Measurements from ENCODE around the gene RNU6-1.

Gene RNU6-1

DNA sequence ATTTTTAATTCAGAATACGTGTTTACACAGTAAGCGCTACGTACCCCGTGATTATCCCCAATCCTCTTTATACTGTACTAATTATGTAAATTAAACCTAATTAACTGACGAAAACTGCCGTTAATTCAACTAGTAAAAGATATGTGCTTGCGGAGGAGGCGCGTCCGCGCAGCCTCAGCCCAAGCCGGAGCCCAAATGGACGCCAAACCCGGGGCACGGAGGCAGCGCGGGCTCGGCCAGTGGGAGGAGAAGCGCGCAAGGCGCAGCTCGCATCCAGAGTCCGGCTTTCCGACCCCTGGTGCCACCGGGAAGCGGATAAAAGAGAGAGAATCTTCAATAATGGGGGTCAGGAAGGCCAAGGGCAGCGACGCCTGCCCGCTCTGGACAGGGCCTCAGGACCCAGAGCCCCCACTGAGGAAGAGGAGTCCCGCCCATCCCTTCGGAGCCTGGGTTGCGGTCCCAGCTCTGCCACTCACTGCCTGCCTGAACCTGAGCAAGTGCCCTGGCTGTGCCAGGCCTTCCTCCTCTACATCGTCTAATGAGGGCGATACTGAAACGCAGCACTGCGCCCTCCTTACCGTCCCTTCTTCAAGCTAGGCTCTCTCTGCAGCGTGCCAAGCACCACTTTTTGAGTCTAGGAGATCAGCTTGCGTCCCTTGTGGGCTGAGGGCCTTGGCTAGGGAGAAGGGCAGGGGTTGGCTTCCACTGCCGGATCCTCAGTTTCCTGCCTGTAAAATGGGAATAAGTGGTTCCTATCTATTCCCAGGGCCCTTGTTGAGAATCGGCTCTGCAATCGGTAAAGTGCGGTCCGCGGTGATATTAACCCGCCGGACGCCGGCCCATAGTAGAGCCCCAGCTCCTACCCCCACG, 19.5 kb downstream of the RNU6-1 start:
- DNase-seq = no peak

DNA sequence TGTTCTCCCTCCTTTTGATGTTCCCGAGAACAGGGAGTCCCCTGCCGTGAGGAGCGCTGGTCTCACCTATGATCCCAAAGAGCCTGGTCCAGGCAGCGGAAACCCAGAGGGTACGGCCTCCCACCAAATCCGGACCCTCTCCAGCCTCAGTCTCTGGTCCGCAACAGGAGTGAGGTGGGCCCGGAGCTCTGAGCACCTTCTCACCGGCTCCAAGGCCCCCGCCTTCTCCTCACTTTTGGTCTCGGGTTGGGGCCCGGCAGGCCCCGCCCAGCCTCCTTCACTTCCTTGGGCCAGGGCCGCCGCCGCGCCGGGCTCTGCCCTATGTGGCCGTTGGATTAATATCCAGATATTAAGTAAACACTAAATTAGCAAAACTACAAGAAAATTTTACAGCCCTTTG, 20.2 kb downstream of the RNU6-1 start:
- no peak for DNase-seq

DNA sequence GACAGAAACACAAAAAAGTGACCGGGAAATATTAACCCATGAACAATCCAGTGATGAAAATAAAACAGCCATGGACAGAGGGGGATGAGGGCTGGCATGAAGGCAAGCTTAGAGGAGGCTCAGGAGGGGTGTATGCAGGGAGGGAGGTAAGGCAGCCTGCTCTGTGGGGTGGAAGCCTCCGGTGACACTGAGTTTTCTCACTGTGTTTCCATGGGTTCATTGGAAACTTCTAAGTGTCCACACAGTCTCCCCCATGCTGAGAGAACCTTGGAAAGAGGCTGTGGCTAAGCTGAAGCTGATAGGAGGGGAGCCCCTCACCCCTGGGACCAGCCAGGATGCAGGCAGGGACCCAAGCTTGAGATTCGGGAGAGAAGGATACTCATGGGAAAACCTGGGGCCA, 21.4 kb downstream of the RNU6-1 start:
- DNase-seq = no peak

DNA sequence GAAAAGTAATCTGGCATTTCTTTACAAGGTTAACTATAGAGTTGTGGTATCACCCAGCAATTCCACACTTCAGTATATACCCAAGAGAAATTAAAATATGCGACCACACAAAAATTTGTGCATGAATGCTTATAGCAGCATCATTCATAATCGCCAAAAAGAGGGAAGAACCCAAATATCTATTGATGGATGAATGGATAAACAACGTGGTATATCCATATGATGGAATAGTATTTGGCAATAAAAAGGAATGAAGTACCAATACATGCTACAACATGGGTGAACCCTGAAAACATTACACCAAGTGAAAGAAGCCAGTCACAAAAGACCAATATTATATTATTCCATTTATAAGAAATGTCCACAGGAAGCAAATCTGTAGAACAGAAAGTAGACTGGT, 23.2 kb downstream of the RNU6-1 start:
- DNase-seq = no peak

DNA sequence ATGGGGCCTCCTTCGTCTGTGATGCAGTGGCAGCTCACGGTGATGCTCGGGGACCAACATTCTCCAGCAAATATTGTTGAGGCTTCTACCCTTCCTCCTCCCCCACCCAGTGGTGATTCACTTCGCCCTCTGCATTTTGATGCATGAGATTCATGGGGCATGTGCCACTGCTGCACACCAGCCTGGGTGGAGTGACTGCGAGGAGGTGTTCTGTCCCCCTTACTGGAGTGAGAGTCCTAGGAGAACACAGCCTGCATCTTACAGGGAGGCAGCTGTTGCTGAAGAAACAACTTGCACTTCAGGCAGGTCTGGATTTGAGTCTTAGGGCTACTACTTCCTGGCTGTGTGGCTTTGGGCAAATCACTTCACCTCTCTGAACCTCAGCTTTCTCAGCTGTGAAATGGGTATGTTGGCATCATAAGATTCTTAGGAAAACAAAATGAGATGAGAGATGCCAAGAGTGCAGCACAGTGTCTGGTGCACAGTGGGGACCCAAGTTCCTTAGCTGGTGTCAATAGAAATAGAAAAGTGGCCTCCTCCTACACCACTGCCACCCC, 24.7 kb downstream of the RNU6-1 start:
- no peak for DNase-seq

DNA sequence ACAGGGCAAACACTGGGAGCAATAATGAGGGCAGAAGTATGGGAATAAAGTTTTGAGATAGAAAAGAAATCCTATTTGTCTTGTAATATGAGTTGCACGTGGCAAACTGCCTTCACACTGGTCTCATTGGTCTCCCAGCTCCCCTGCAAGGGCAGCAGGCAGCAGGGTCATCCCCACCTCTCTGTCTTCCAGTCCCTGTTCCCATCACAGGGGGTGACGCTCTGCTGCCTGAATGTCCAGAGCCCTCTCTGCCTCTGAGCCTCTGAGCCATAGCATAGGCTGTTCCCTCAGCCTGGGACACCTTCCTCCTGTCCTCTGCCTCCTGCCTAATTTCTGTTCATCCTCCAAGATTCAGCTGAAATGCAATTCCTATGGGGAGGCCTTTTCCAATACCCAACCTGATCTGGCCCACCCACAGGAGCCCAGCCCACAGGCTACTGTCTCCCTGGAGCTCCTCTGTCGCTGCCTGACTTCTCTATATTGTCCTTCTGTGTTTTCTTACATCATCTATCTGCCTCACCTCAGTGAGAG, 26.7 kb downstream of the RNU6-1 start:
- DNase-seq = no peak

DNA sequence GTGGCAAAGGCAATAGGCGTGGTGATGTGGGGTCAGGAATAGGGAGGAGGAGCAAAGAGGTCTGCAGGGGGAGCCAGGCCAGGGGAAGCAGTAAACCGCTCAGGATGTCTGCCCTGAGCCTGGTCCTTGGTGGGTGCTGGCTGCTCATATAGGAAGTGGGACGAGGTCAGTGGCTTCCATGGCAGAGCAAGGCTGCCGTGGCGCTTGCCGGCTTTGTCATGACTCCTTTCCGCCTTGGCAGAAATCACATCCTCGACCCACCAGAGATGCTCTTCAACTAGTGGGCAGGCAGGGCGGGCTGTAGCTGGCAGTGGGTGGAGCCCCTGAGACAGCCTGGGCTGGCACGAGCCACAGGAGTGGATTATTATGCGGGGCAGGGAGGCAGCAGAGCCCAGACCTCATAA, 27.6 kb downstream of the RNU6-1 start:
- DNase-seq = no peak

DNA sequence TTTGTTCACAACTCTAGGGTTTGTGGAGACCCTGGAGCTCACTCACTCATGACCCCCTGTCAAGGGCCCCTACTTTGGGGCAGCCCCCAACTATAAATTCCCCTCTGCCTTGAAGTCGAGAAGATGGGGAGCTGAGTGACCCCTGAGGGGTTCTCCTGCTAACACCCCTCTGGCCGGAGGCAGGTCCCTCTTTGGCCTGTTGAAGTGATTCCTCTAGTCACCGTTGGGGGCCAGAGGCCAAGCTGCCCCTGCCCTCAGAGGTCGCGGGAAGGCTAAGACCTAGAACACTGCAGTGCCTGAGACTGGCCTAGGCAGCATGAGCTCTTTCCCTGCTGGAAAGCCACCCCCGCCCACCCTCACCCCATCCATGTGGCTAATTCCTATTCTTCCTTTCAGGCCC, 30.0 kb downstream of the RNU6-1 start:
- no peak for DNase-seq

DNA sequence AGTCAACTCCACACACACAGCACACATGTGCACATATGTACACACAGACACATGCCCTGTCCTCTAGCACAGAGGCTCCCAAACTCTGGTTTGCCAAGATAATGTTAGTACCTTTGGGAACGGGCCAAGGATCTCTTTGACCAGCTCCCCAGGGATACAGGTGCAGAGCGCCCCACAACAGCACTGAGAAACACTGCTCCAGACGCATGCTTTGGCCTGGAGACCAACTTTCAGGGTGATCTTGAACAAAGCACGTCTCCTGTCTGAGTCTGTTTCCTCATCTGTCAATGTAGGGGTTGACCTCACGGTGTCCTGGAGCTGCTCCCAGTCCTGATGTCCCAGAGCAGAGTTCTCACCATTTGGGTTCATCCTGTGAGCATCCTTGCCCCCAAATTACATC, 30.4 kb downstream of the RNU6-1 start:
- DNase-seq = no peak

DNA sequence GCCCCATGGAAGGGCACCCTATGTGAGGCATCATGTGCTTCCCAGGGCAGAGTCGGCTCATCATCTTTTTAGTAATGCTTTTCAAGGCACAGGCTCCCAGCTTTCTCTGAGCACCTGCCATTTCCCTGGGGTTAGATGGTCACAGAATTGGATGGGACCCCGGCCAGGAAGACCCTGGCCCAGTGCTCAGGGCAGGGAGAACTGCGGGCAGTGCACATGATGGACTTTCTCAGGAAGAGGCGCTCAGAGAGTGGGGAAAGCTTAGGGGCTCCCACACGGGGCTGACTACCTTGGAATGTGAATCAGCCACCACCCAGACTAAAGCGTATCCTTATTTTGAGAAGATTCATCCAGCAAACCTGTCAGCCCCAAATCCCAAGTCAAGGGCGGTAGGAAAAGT, 31.0 kb downstream of the RNU6-1 start:
- DNase-seq = no peak

DNA sequence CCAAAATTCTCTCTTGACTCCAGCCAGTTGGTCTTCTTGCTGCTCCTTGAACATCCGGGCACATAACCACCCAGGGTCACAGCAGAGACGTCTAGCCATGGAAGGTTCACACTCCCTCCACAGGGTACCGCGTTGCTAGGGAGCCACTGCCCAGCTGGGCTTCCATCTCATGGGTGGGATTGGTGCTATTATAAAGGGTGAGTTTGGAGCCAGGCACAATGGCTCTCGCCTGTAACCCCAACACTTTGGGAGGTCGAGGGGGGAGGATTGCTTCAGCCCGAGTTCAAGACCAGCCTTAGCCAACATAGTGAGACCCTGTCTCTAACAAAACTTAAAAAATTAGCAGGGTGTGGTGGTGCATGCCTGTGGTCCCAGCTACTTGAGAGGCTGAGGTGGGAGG, 32.0 kb downstream of the RNU6-1 start:
- DNase-seq = no peak

DNA sequence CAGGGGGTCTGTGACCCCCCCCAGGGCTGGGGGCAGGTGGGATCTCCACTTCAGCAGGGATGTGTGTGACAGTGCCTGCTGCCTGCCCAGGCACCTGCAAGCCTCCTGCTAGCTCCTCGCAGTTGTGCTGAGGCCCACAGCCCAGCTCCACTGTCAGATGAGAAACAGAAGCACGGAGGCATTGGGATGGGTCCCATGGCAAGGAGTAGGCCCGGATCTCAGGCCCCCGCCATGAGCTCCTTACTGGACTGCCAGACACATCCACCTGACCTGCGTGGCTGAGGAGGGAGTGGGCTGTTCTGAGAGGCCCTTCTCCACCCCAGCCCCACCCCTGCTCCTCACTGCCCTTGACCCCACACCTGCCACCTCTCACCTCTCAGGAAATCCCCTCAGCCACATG, 32.7 kb downstream of the RNU6-1 start:
- DNase-seq = no peak

DNA sequence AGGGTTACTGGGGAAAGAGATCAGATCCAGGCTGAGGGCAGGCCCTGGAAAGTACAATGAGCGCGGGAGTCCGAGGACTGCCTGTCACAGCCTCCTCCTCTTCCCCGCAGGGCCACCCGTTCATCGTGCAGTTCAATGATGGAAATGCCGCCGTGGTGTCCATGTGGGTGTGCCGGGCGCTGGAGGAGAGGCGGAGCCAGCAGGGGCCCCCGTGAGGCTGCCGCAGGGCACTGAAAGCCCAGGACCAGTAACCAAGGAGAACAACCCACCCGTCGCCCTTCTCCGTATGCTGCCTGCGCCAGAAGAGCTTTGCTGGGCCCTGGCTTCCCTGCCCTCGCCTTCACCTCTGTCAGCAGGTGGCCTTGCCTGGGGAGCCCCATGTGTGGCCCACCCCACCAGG, 33.3 kb downstream of the RNU6-1 start:
- DNase-seq = no peak

DNA sequence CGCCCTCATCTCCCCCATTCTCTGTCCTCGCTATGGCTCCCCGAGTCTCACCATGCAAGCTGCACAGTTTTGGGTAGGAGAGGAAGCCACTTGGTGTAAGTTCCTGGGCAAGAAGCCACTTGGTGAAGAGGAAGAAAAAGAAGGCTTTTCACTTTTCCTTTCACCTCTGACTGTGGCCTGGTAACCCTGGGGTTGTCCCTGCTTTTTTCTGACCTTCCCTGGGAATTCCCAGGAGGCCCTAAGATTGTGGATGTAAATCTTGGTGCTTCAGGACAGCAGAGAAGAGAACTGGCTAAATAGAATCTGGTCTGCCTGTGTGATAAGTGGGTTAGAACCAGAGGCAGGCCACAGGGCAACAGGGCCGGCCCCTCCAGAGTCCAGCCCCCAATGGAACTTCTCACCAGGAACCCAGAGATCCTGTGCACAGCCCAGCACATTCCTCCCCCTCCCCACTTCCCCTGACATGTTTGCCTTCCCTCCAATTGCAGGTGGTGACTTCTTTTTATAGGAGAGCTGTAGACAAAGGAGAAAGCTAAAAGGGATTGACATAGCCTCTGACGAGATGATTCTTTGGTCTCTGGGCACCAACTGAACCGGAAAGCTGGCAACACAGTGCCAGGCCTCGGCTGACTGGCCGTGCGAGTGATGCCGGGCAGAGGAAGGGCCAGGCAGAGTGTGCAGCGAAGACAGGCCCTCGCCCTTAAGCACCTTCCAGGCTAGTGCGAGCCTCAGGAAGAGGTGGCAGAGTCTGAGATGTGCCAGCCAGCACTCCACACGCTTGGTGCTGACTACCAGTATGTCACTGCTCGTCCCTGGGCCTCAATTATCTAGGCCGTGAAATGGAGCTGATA, 34.0 kb downstream of the RNU6-1 start:
- DNase-seq = no peak

DNA sequence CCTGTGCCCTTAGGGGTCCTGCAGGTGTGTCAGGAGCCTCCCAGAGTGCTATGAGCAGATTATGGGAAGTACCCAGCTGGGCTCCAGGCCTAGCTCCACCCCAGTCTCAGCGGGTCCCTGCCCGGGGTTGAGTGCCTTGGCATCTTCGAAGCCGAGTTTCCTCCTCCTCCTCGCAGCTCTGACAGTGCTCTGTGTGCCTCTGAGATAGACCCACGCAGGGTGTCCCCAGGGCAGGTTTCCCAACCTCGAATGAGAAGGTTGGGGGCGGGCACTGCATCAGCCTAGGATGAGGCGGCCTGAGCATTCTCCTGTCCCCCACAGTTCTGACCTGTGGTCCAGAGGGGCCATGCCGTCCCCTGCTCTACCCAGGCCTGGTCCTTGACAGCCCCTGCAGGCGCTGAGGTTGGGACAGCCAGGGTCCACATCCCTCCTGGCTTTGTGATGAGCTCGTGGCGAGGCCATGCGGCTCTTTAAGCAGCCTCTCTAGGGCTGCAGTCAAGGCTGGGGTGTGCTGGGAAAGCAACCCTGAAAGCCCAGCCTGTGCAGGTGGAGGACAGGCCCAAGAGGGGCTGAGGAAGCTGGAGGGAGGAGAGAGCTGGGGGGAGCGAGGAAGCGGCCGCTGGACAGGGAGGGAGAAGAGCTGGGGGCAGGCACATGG, 34.7 kb downstream of the RNU6-1 start:
- no peak for DNase-seq

DNA sequence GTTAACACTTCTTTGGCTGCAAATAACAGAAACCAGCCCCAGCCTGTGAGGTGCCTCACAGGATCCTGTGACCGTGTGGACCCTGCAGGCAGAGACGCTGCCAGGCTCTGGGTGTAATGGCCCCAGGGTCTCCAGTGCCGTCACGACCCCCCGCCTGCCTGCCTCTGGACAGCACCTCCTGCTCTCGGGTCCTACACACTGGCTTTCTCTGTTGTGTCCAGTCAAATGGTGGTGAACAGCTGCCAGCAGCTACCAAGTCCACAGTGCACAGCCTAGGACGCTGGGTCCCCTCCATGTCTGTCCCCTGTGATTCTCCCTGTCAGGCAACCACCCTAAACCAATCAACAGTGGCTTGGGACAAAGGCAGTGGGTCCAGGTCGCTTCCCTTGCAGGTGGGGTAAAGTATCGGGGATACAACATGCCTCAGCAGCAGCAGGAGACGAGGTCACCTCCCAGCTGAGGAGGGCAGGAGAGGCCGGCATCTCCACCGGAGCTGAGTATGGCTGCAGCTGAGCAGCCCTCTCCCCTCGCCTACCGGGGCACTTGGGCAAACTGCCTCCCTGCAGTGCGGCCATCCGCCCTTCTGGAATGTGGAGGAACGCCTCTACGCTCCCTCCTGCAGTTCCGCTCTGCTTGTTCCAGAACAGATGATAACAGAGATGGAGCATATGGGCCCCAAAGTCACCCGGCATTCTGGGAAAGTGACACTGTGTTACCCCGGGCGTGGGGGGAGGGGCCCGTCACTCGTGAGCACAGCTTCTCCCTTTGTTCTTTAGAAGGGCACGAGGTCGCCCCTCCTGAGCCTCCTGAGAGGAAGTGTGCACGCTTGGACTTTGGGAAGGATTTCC, 35.6 kb downstream of the RNU6-1 start:
- DNase-seq = no peak

DNA sequence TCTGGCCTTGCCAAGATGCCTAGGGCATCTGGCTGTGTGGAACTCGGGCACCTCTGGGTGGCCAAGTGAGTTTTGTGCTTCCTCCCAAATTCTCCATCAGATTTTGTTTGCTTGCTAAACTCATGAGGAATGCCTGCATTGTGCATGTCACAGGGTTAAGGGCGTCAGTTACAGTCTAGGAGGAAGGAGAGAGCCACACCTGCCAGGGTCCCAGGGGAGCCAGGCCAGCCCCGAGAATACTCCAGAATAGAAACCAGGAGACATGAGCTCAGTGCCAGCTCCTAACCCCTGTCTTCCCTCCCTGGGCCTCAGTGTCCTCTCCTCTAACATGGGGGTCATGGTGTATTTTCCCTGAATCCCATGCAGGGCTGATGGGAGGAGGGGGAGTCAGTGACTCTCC, 36.5 kb downstream of the RNU6-1 start:
- DNase-seq = no peak

DNA sequence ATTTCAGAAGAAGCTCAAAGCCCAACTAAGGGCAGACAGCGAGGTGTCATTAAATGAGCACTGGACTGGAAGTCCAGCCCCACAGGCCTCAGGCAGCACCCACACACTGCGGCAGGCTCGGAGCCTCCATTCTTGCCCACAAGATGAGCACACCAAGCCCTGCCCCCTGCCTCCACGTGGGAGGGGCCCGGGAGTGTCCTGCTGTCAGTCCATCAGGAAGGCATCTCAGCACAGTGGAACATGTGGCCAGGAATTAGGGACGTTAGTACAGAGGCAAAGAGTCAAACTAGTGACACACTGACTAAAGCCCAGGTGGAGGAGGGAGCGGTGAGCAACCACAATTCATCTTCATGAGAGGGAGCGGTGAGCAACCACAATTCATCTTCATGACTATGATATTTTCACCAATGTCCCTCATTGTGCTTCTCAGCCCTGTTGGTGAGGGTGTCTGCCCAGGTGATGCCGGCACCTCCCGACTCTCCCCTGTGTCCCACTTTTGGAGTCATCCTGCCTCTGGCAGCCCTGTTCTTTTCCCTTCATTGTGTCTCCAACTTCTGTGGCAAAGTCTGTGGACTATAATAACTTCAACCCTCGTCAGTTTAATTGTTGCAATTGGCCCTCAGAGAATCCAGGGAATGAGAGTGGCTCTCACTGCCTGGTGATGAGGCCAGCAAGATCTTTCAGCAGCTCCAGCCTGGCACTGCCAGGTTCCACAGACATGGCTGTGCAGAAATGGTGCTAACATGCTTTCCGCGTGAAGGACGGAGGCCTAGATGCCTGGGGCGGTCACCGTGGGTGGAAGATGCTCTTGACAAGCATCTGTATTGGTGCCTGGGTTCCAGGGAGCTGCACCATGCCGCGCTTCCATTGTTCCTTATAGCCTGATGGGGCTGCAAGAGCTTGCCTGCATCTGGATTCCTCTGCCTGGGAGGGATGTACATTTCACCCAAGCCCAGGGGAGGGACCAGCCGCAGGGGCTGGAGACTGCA, 37.6 kb downstream of the RNU6-1 start:
- DNase-seq = no peak

DNA sequence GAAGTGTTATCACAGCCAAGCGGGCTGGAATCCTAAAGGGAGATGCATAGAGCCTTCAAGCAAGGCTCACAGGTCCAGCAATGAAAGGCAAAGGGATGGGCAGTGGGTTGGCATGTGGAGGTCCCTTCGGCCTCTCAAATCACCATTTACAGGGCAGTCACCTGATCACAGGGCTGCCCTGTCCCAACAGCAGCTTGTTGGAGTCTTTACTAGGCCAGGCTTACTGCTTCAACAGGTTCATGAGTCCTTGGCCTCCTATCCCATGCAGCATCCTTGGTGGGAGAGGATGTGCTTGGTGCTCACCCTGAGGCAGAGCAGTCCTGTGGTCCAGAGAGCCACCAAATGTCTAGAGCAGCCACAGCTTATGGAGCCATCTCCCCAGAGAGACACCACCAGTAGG, 38.7 kb downstream of the RNU6-1 start:
- no peak for DNase-seq

DNA sequence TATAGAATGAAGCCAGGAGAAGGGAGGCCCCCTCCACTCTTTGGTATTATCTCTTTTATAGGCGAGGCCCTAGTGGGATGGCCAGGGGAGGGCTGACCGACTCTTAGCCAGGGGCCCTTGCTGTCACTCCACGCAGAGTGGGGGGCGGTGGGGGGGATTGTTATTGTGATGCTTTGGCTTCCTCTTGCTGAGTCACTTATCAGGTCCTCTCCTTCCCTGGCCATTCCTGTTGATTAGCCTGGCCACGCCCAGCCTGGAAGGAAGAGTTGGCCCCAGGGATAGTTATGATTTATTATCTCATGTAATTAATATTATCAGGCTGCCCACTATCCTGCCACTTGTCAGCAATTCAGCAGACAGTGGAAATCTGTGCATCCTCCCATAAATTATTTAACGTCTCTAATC, 40.0 kb downstream of the RNU6-1 start:
- DNase-seq = no peak

All from activated naive CD4-positive, alpha-beta T cell (primary cell).